ENCODE results near the gene LAMTOR2.
"Not testable (repeated sequence)": the region's sequence is repeated elsewhere in the genome, so short reads cannot be mapped to it uniquely, and the experiment has no call there.

Gene LAMTOR2

DNA sequence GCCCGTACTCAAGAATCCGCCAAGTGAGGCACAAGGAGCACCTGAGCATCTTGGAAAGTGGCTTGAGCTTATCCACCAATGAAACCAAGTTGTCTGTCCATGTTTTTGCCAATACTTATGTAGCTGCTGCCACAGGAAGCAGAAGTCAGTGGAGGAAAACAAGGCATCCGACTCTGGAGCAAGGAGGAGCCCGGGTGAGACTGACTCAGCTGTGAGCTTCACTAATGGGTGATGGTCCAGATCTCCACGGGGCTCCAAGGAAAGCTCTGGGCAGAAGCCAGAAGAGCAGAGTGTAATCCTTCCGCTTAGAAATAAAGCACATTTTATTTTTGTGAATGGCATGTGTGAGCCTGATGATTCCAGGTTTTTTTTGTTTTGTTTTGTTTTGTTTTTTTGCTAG is 21.6 kb upstream of the LAMTOR2 start:
- no peak for DNase-seq
- no peak overlapping the region for H3K27ac Mint-ChIP-seq

DNA sequence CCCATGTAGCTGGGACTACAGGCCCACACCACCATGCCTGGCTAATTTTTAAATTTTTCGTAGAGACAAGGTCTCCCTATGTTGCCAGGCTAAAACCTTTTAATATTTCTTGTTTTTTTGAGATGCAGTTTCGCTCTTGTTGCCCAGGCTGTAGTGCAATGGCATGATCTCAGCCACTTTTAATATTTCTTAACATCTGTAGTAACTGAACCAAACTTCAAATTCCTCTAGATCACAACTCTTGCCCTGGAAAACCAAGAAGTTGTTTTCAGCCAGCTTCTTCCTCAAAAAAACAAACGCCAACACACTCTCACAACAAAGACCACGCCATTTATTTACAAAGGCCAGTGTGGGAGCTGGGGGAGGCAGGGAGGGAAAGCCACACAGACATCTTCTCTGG is 19.6 kb upstream of the LAMTOR2 start:
- ATAC-seq, H3K4me3 Mint-ChIP-seq, DNase-seq, H3K27me3 Mint-ChIP-seq, H3K27ac Mint-ChIP-seq, H3K9me3 Mint-ChIP-seq, H3K4me1 Mint-ChIP-seq: not testable (repeated sequence)
- peaks cover 14% of the 10 kb centered on the region for H3K36me3 Mint-ChIP-seq (ENCODE audit: low read depth)

More for the DNA sequence above, 21.6 kb upstream of the LAMTOR2 start:
- Mint-ChIP-seq H3K4me3 (no peak overlapping the region), H3K36me3 (ENCODE audit: low read depth) (peaks cover 8% of the 10 kb centered on the region), H3K27me3 (no peaks in the 10 kb centered on the region), H3K4me1 (no peaks in the 10 kb centered on the region), H3K9me3 (no peaks in the 10 kb centered on the region)
- no peak for ATAC-seq

DNA sequence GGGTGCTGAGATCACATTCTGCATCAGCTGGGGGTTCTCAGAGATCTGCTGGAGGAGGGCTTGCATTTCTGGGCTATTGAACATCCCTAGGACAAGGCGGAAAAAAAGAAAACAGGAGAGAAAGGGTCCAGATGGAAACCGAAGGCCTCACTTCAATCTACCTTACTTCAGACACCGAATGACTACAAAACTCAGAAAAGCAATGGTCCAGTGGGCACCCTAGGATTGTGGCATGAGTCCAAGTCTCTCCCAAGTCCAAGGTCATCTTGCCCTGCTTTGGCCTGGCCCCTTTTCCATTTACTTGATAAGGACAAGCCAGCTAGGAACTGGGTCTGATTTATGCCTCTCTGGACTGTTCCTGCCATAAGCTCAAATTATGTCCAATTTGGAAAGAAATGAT is 11.8 kb upstream of the LAMTOR2 start:
- Mint-ChIP-seq H3K27me3 (no peaks in the 10 kb centered on the region), H3K9me3 (no peaks in the 10 kb centered on the region), H3K4me3 (no peak overlapping the region), H3K27ac (no peak overlapping the region), H3K36me3 (ENCODE audit: low read depth) (peaks cover 24% of the 10 kb centered on the region), H3K4me1 (no peaks in the 10 kb centered on the region)
- ATAC-seq (no peak), DNase-seq (no peak)

DNA sequence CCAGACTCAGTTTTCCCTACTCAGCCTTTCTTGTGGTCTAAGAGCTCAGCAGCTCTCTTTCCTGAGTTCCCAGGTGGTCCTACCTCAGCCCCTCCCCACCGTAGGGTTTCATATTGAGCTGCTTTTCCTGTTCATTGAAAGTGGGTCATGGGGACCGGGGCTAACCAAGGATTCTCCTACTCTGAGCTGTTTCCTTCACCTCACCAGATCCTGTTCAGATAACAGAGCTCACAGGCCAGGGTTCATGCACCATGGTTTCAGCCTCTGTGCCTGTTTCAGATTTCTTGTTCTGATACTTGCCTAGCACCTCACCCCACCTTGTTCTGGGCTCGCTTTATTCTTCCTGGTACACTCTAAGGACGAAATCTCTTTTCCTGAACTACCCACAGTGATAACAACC is 9.5 kb upstream of the LAMTOR2 start:
- no peak for ATAC-seq
- H3K27me3 Mint-ChIP-seq = no peaks in the 10 kb centered on the region
- peaks cover 23% of the 10 kb centered on the region for H3K36me3 Mint-ChIP-seq (ENCODE audit: low read depth)
- H3K4me1 Mint-ChIP-seq = no peaks in the 10 kb centered on the region
- H3K27ac Mint-ChIP-seq = no peak overlapping the region
- DNase-seq = no peak
- H3K4me3 Mint-ChIP-seq = no peak overlapping the region
- H3K9me3 Mint-ChIP-seq = no peaks in the 10 kb centered on the region

DNA sequence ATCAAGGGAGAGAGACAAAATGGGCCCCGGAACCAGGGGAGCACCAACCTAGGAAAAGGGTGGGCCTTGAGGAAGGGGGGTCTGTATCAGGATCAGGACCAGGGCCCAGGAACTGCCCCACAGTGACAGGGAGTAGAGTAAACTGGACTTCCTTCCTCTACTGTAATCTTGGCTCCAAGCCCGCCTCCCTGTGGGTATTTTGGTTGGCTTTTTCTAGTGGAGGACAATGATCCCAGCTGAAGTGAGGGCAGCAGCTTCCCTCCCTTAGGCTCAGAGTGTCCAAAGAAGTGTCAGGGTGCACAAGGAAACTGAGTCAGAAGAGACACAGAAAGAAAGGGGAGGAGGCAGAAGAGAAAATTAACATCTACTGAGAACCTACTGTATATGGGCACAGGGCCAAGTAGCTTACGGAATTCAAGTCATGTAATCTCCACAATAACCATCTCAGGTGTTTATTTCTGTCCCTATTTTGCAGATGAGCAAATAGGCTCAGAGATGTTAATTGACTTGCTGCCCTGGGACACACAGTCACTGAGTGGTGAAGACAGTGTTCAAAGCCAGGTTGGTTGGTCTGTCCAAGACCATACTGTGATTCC is 5.8 kb upstream of the LAMTOR2 start:
- no peak for ATAC-seq
- DNase-seq = no peak
- no peaks in the 10 kb centered on the region for H3K9me3 Mint-ChIP-seq
- H3K27me3 Mint-ChIP-seq = no peaks in the 10 kb centered on the region
- H3K4me3 Mint-ChIP-seq = no peak overlapping the region
- H3K36me3 Mint-ChIP-seq (ENCODE audit: low read depth) = peaks cover 6% of the 10 kb centered on the region
- peaks cover 12% of the 10 kb centered on the region for H3K4me1 Mint-ChIP-seq
- no peak overlapping the region for H3K27ac Mint-ChIP-seq

DNA sequence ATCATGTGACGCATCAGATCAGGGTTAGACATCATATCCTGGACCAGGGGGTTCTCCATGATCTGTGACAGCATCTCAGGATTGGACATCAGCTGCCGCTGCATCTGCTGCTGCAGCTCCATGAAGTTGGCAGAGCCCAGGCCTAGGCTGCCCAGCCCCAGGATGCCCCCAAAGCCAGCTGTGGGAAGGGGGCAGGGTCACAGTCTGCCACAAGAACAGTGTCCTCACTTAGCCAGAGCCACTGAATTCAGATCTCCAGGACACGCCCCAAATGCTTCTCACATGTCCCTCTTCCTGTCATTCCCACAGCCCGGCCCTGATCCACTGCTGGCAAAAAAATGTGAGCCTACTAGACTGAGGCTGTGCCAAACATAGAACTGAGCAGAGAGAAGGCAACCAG is 4.2 kb upstream of the LAMTOR2 start:
- Mint-ChIP-seq H3K4me1 (peaks cover 17% of the 10 kb centered on the region), H3K36me3 (ENCODE audit: low read depth) (peaks cover 6% of the 10 kb centered on the region), H3K27me3 (no peaks in the 10 kb centered on the region), H3K9me3 (no peaks in the 10 kb centered on the region), H3K4me3 (no peak overlapping the region), H3K27ac (no peak overlapping the region)
- DNase-seq (no peak), ATAC-seq (no peak)

DNA sequence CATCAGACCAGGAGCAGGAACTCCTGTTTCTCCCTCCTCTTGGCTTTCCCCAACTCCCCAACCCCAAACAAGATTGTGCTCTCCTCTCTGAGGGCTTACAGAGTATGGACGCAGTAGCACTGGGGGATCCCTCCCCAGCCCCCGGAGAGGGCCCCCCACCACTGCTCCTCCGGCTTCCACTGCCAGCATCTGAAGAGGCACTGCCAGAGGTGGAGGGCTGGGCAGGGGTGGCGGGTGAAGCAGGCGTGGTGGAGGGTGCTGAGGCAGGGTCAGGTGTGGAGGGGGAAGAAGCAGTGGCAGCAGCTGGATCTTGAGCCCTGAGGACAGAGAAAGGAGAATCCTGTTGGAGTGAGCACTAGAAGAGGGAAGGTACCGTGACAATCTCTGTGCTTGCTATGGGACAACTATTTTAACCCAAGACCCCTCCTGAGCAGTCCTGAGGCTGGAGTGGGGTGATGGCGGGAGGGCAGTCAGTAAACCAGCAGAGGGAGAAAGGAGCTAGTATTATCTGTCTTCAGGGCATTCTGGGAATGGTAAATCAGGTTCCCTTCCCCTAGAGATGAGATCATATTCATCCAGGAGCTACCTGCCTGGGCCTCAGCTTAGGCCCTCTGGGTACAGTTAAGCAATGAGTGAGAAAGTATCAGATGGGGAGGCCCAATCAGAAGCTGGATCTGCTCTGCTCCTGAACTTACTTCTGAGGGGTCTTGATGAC is 3.4 kb upstream of the LAMTOR2 start:
- H3K4me3 Mint-ChIP-seq = peak overlapping the region; percentile 27
- peaks cover 6% of the 10 kb centered on the region for H3K36me3 Mint-ChIP-seq (ENCODE audit: low read depth)
- ATAC-seq (no peak), DNase-seq (no peak)
- H3K9me3 Mint-ChIP-seq = no peaks in the 10 kb centered on the region
- no peak overlapping the region for H3K27ac Mint-ChIP-seq
- H3K27me3 Mint-ChIP-seq = no peaks in the 10 kb centered on the region
- H3K4me1 Mint-ChIP-seq = peaks cover 22% of the 10 kb centered on the region

DNA sequence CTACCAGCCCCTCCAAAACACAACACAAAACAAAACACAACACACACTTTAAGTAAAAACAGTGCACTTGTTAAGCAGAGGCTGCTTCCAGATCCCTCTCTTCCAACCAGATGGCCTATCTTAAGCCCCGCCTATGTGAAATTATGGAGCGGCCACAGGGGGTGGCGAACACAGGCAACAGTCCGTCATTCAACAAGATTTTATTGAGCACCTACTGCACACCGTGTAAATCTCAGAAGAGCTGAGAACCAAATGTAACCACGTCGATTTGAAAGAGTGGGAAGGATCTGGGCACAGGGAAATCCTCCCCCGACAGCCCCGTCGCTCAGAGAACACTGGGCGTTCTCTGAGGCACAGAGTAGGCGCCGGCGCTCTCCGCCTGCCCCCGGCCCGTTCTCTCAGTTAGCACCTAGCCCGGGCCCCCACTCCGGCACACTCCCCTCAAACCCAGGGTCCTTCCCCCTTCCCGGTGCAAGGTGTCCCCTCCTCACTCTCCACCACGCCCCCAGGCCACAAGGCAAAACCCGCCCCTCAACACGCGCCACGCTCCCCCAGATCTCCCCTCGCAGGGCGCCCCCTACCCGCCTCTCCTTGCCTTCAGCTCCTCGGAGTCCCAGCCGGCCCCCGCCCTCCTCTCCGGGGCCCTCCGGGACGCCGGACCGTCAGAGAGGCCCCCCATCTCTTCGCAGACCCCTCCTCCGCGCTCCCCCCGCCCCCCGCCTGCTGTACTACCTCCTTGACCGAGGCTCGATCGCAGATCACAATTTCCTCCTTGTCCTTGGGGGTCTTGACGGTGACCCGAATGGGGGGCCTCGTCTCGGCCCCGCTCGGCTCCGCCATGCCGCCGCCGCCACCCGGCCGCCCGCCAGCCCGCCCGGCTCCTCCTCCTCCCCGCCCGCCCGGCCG is 1.5 kb upstream of the LAMTOR2 start:
- peaks cover 6% of the 10 kb centered on the region for H3K36me3 Mint-ChIP-seq (ENCODE audit: low read depth)
- ATAC-seq (peak; percentile 24), DNase-seq (peak; percentile 76)
- peak overlapping the region; percentile 85 for H3K27ac Mint-ChIP-seq
- H3K4me1 Mint-ChIP-seq = peaks cover 25% of the 10 kb centered on the region
- H3K9me3 Mint-ChIP-seq = no peaks in the 10 kb centered on the region
- H3K4me3 Mint-ChIP-seq = peak overlapping the region; percentile 96
- H3K27me3 Mint-ChIP-seq = no peaks in the 10 kb centered on the region

DNA sequence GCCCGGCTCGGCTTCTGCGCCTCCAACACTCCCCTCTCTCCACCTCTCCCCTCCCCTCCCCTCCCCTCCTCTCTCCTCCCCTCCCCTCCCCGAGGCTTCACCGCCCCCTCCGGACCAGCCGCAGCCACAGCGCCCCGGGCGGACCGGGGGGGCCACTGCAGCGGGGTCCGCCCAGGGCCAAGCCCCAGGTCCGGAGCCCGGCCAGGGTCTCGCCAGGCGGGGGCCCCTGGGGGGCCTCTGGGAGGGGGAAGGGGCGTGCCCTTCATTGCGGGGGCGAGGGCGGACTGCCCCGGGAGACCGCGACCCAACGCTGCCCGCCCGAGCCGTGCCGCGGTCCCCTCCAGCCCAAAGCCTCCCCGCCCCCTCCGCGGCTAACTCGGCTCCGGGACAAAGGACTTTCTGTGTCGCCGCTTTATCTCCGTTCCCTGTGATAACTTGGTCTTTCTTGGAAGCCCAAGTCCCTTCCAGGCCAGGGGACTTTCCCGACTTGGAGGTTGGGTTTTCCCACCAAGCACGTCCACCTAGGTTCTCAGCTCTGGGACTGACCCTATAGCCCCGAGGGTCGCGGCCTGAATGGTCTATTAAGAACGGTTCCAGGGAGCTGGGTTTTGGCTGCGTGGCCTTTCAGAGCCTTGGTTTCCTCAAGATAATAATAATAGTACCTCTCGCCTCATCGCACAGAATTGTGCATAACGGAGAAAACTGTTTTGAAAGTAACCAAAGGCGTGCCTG is 648 bp upstream of the LAMTOR2 start, which contains the start of gene UBQLN4:
Gene UBQLN4 (minus strand): TSS at position 31 of the 732 bp plus-strand sequence. CDS start 97 bp downstream, outside the sequence.
- peaks cover 25% of the 10 kb centered on the region for H3K4me1 Mint-ChIP-seq

DNA sequence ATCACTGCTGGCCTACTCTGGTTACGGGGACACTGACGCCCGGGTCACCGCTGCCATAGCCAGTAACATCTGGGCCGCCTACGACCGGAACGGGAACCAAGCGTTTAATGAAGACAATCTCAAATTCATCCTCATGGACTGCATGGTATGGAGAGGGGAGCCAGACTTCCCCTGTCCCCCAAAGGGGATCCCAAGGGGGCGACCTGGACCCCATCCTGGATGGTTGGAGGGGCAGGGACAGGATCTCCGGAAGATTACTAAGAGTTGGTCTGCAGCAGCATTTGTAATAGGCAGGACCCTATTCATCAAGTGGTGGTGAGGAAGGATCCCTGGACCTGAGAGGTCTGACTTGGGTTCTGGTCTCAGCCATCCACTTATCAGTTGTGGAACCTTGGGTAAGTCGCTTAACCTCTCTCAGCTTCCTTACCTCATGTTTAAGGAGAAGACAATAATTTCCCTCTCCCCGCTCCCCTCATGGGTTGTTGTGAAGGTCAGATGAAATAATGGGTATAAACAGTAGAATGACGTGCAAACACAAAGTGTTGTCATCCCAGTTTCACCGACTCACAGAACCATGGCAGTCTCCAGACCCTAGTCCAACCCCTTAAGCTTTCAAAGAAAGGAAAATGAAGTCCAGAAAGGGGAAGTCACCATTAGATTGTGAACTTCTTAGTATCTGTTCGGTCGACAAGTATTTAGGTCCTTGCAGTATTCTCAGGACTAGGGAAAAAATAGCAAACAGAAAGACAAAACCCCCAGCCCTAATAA is 883 bp downstream of the LAMTOR2 start:
- DNase-seq = no peak
- H3K36me3 Mint-ChIP-seq (ENCODE audit: low read depth) = peaks cover 4% of the 10 kb centered on the region
- peak overlapping the region; percentile 96 for H3K4me3 Mint-ChIP-seq
- peaks cover 25% of the 10 kb centered on the region for H3K4me1 Mint-ChIP-seq
- no peaks in the 10 kb centered on the region for H3K9me3 Mint-ChIP-seq
- peak overlapping the region; percentile 46 for H3K27ac Mint-ChIP-seq
- no peaks in the 10 kb centered on the region for H3K27me3 Mint-ChIP-seq
- ATAC-seq = no peak

More for the DNA sequence above, 648 bp upstream of the LAMTOR2 start, which contains the start of gene UBQLN4:
- DNase-seq (peak; percentile 87), ATAC-seq (peak; percentile 62)
- Mint-ChIP-seq H3K27me3 (no peaks in the 10 kb centered on the region), H3K36me3 (ENCODE audit: low read depth) (peaks cover 9% of the 10 kb centered on the region), H3K9me3 (no peaks in the 10 kb centered on the region), H3K4me3 (peak within 1 kb of the TSS; percentile 96), H3K27ac (peak within 1 kb of the TSS; percentile 96)

DNA sequence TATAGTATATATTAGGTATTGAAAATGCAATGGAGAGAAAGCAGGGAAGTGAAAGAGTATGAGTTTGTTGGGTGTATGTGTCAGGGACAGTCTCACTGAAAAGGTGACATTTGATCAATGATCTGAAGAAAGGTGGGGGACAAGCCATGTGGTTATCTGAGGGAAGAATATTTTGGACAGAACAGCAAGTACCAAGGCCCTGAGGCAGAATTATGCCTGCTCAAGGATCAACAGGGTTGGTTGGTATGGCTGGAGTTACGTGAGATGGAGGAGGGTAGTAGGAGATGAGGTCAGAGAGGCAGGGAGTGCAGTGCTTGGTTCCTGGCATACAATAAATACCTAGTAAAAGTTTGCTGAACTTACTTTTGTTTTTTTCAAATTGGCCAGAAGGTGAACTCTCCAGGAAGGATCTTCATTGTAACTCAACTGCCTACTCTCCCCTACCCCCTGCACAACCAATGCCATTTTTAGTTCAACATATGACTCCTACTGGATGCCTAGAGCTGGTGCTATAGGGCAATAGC is 1.8 kb downstream of the LAMTOR2 start:
- H3K36me3 Mint-ChIP-seq (ENCODE audit: low read depth) = peaks cover 4% of the 10 kb centered on the region
- H3K4me1 Mint-ChIP-seq = peaks cover 24% of the 10 kb centered on the region
- ATAC-seq (no peak), DNase-seq (no peak)
- no peaks in the 10 kb centered on the region for H3K27me3 Mint-ChIP-seq
- H3K9me3 Mint-ChIP-seq = no peaks in the 10 kb centered on the region
- no peak overlapping the region for H3K27ac Mint-ChIP-seq
- H3K4me3 Mint-ChIP-seq = no peak overlapping the region

DNA sequence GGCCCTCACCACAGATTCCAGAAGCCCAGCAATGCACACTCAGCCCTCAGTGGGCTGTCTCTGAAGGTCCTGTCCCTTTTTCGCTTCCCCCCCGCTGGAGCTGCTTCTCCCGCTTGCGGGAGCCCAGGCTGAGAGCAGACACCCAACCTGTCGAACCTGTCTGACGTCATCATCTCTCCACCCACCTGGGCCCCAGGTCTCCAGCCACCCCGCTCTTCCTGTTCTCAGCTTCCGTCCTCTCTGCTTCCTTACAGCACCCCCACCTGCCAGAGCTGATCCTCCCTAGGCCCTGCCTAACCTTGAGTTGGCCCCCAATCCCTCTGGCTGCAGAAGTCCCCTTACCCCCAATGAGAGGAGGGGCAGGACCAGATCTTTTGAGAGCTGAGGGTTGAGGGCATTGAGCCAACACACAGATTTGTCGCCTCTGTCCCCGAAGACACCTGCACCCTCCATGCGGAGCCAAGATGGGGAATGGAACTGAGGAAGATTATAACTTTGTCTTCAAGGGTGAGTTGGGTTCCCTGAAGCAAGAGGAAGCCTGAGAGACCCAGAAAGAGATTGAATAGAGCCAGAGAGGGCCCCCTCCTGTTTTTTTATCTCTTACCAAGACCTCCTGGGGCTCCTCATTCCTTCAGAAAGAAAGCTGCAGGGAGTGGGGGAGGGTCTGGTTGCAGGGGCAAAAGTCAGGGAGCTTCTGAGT is 6.5 kb downstream of the LAMTOR2 start, which contains the start of gene RAB25:
Gene RAB25 (plus strand): TSS at position 224 of the 700 bp plus-strand sequence. CDS start 241 bp downstream, at position 465.
- no peaks in the 10 kb centered on the region for H3K27me3 Mint-ChIP-seq
- DNase-seq (no peak), ATAC-seq (no peak)
- H3K9me3 Mint-ChIP-seq = no peaks in the 10 kb centered on the region
- peaks cover 4% of the 10 kb centered on the region for H3K36me3 Mint-ChIP-seq (ENCODE audit: low read depth)
- no peak within 1 kb of the TSS for H3K4me3 Mint-ChIP-seq
- H3K27ac Mint-ChIP-seq = no peak within 1 kb of the TSS
- peaks cover 13% of the 10 kb centered on the region for H3K4me1 Mint-ChIP-seq

DNA sequence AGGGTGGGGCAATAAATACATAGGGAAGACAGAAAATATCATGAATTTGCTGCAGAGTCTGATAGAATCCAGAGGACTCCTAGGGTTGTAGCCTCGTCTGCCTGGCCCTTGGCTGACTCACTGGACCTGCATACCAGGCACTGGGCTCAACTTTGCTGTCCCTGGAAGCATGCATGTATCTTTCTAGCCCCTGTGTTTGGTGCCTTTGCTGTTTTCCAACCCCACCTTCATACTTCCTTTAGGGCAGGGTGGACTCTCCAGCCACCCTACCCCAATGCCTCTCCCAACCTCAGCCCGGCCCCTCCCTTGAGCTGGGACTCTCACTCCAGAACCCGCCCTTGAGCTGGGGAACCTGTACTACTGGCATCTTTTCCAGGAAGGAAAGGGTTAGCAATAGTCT is 7.6 kb downstream of the LAMTOR2 start:
- Mint-ChIP-seq H3K27ac (no peak overlapping the region), H3K4me3 (no peak overlapping the region), H3K4me1 (peaks cover 14% of the 10 kb centered on the region), H3K36me3 (ENCODE audit: low read depth) (peaks cover 4% of the 10 kb centered on the region), H3K27me3 (no peaks in the 10 kb centered on the region), H3K9me3 (no peaks in the 10 kb centered on the region)
- DNase-seq (no peak), ATAC-seq (no peak)

All from activated naive CD8-positive, alpha-beta T cell treated with anti-CD3 and anti-CD28 coated beads, Interleukin-2, amount 50 U/mL, for 24 hours (primary cell).